ENCODE measurements around the gene NUP62. TPM values are rescaled to one million over a fixed set of nuclear protein-coding genes. Genes with fewer than 3 reads are reported as not detected.

The NUP62 gene
- 10 to 100 TPM; 25.8 to 29.2 (median 27.6) TPM for total RNA-seq

- no peak for TF ChIP-seq CTCF (IDR thresholded peaks at IDR 0.05; ENCODE audit: low read depth)
Observed at GRCh38 chr19:49929121-49929610, at the start of gene NUP62, which contains the start of gene ATF5. Gene NUP62 (minus strand): TSS chr19:49929504. CDS start chr19:49909807, 19,697 bp downstream. Gene ATF5 (plus strand): TSS chr19:49929205. CDS start chr19:49930851, 1,646 bp downstream.

- no peak for TF ChIP-seq CTCF (IDR thresholded peaks at IDR 0.05; ENCODE audit: low read depth)
Observed at GRCh38 chr19:49978324-49978723, 49.0 kb upstream of the NUP62 start.

- TF ChIP-seq CTCF (IDR thresholded peaks at IDR 0.05; ENCODE audit: low read depth): no peak
Observed at GRCh38 chr19:49977881-49978280, 48.6 kb upstream of the NUP62 start.

- TF ChIP-seq CTCF (IDR thresholded peaks at IDR 0.05; ENCODE audit: low read depth): no peak
Observed at GRCh38 chr19:49977076-49977475, 47.8 kb upstream of the NUP62 start.

GRCh38 chr19:49976496-49976895, 47.2 kb upstream of the NUP62 start:
- TF ChIP-seq CTCF (IDR thresholded peaks at IDR 0.05; ENCODE audit: low read depth): no peak

- no peak for TF ChIP-seq CTCF (IDR thresholded peaks at IDR 0.05; ENCODE audit: low read depth)
Observed at GRCh38 chr19:49975051-49975450, 45.7 kb upstream of the NUP62 start.

- no peak for TF ChIP-seq CTCF (IDR thresholded peaks at IDR 0.05; ENCODE audit: low read depth)
Observed at GRCh38 chr19:49973987-49974386, 44.7 kb upstream of the NUP62 start.

Data from subcutaneous adipose tissue (tissue), 4 donors.